ENCODE results near the gene HPCAL1.

The HPCAL1 gene

DNA sequence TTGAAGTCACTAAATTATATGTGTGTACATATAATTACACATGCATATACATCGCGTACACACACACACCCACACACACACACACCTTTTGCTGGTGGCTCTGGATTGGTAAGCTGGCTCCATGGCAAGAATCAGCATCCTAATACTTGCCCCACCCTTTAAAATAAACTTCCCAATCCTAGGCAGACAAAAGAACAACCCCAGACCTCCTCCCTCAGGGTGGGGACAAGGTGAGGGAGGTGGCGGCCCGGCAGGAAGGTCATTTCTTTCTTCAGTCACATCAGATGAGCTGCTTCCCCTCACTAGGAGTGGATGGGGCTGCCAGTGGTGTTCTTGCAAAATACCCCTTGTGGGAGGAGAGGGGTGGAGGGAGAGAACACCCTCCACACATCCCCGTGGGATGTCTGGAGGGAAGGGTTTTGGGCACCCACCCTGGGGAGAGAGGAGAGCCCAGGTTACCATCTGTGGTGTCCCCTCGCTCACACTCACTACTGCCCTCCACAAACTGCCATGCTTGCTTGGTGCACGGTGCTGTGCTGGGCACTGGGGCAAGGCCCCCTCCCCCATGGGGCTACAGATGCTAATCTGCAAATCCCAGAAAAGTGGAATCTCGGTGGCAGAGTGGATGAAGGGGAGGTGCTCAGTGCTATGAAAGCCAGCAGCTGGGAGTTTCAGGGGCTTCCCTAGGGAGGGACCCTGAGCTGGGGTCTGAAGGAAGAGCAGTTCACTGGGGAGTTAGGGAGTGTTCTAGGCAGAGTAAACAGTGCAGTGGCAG is 81.4 kb downstream of the HPCAL1 start:
- H3K4me3 ChIP-seq (ENCODE audit: control insufficient read depth, low read depth, low read length), result no peak overlapping the region
- TF ChIP-seq, protein P1, sequence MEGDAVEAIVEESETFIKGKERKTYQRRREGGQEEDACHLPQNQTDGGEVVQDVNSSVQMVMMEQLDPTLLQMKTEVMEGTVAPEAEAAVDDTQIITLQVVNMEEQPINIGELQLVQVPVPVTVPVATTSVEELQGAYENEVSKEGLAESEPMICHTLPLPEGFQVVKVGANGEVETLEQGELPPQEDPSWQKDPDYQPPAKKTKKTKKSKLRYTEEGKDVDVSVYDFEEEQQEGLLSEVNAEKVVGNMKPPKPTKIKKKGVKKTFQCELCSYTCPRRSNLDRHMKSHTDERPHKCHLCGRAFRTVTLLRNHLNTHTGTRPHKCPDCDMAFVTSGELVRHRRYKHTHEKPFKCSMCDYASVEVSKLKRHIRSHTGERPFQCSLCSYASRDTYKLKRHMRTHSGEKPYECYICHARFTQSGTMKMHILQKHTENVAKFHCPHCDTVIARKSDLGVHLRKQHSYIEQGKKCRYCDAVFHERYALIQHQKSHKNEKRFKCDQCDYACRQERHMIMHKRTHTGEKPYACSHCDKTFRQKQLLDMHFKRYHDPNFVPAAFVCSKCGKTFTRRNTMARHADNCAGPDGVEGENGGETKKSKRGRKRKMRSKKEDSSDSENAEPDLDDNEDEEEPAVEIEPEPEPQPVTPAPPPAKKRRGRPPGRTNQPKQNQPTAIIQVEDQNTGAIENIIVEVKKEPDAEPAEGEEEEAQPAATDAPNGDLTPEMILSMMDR (IDR thresholded peaks at IDR 0.05; ENCODE audit: control insufficient read depth, insufficient read depth, low read depth, low read length, missing control alignments), result no peak
- no peak for DNase-seq (ENCODE audit: low read depth)

DNA sequence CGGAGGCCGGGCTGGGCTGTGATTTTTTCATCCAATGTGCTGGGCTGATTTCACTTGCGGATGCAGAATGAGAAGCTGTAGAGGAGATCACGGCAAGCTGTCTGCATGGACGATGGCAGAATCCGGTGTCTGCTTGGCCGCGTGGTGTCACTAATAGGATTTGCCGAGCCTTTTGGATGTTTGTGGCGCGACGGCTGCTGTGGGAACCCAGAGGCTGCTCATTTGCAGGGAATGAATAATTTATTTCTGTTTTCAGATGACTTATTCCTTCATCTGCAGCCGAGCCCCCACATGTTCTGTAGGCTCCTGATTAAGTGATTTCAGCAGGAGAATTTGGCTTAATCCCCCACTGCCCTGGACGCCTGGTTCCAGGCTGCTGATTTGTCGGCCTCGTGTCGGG is 82.8 kb downstream of the HPCAL1 start:
- no peak for DNase-seq (ENCODE audit: low read depth)
- TF ChIP-seq, protein P1 (IDR thresholded peaks at IDR 0.05; ENCODE audit: control insufficient read depth, insufficient read depth, low read depth, low read length, missing control alignments), result no peak
- no peak overlapping the region for H3K4me3 ChIP-seq (ENCODE audit: control insufficient read depth, low read depth, low read length)

- TF ChIP-seq, protein P1 (IDR thresholded peaks at IDR 0.05; ENCODE audit: control insufficient read depth, insufficient read depth, low read depth, low read length, missing control alignments), result no peak
- DNase-seq (ENCODE audit: low read depth), result no peak
- no peak overlapping the region for H3K4me3 ChIP-seq (ENCODE audit: control insufficient read depth, low read depth, low read length)
Measured at GRCh38 chr2:10385933-10386773, 83.4 kb downstream of the HPCAL1 start.

DNA sequence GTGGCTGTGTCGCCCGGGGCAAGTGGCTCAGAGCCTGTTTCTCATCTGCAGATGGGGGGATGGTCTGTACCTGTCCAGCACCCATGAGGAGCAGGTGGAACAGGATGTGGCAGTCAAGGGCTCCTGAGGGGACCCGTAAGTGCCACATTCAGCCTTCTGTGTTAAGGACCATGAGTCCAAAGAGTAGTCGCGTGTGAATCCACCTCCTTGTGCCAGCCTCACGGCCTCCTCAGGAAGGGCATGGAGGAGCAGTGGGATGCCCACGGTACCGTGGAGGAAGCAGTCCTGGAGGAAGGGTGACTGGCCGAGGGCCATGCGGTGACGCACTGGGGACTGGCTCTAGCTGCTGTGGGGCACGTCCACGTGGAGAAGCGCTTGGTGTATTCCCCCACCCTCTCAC is 84.3 kb downstream of the HPCAL1 start:
- TF ChIP-seq, protein P1 (IDR thresholded peaks at IDR 0.05; ENCODE audit: control insufficient read depth, insufficient read depth, low read depth, low read length, missing control alignments), result no peak
- DNase-seq (ENCODE audit: low read depth), result no peak
- no peak overlapping the region for H3K4me3 ChIP-seq (ENCODE audit: control insufficient read depth, low read depth, low read length)

- TF ChIP-seq, protein P1 (IDR thresholded peaks at IDR 0.05; ENCODE audit: control insufficient read depth, insufficient read depth, low read depth, low read length, missing control alignments), result no peak
- no peak overlapping the region for H3K4me3 ChIP-seq (ENCODE audit: control insufficient read depth, low read depth, low read length)
- DNase-seq (ENCODE audit: low read depth), result no peak
Measured at GRCh38 chr2:10388954-10389560, 86.4 kb downstream of the HPCAL1 start.

DNA sequence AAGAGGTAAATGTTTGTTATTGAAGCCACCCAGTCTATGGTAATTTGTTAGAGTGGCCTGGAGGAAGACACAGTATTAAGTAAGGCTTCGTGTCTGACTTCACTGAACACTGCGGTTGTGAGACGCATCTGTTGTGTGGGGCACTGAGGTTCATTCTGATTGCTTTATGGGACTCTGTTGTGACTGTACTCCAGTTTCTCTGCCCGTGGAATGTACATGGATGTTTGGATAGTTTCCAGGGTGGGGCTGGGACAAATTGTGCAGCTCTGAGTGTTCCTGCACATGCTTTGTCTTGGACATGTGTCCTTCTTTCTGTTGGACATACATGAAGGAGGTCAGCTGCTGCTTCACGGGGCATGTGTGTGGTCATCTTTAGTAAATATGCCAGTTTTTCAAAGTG is 86.9 kb downstream of the HPCAL1 start:
- TF ChIP-seq, protein P1 (IDR thresholded peaks at IDR 0.05; ENCODE audit: control insufficient read depth, insufficient read depth, low read depth, low read length, missing control alignments), result no peak
- no peak for DNase-seq (ENCODE audit: low read depth)
- no peak overlapping the region for H3K4me3 ChIP-seq (ENCODE audit: control insufficient read depth, low read depth, low read length)
